IMR-90 (cell line): ENCODE measurements around the gene PFAS.

ENCODE experiments used
- BHLHE40 ChIP-seq: fragments of 150-350 bp; IDR thresholded peaks from 2 replicates; pipeline ENCODE4 v1.6.1; 2016; ENCODE audit warnings: mild to moderate bottlenecking, low read depth, low read length
- CEBPB ChIP-seq: IDR thresholded peaks from 2 replicates; pipeline ENCODE4 v1.6.1; 2012; ENCODE audit warnings: low read depth, low read length, improper control_type of control experiment
- CTCF ChIP-seq: conservative IDR thresholded peaks from 2 replicates; pipeline ENCODE4 v1.5.1; 2012; ENCODE audit warnings: mild to moderate bottlenecking, low read depth, low read length, improper control_type of control experiment
- FOS ChIP-seq: fragments of 150-350 bp; IDR thresholded peaks from 2 replicates; pipeline ENCODE4 v1.6.1; 2016; ENCODE audit warnings: low read depth, low read length
- POLR2A ChIP-seq: IDR thresholded peaks from 2 replicates; pipeline ENCODE4 v1.6.1; 2012; ENCODE audit warnings: mild to moderate bottlenecking, low read depth, low read length
- RAD21 ChIP-seq: IDR thresholded peaks from 2 replicates; pipeline ENCODE4 v1.6.1; 2012; ENCODE audit warnings: low read length, improper control_type of control experiment
- RFX5 ChIP-seq: IDR thresholded peaks from 2 replicates; pipeline ENCODE4 v1.8.0; 2012; ENCODE audit warnings: low read depth, mild to moderate bottlenecking, low read length, moderate library complexity
- USF2 ChIP-seq: fragments of 150-350 bp; IDR thresholded peaks from 2 replicates; pipeline ENCODE4 v1.6.1; 2017; ENCODE audit warnings: mild to moderate bottlenecking, antibody characterized with exemption, low read length, low read depth

GRCh38 chr17:8318010-8318935, 69.2 kb downstream of the PFAS start:
- TF ChIP-seq CTCF = no peak
- no peak for TF ChIP-seq USF2
- no peak for TF ChIP-seq POLR2A
- TF ChIP-seq FOS = no peak
- TF ChIP-seq BHLHE40 = no peak
- no peak for TF ChIP-seq CEBPB
- no peak for TF ChIP-seq RAD21
- TF ChIP-seq RFX5 = no peak
